Measurements from ENCODE around the gene TIMM44.

TIMM44 gene

DNA sequence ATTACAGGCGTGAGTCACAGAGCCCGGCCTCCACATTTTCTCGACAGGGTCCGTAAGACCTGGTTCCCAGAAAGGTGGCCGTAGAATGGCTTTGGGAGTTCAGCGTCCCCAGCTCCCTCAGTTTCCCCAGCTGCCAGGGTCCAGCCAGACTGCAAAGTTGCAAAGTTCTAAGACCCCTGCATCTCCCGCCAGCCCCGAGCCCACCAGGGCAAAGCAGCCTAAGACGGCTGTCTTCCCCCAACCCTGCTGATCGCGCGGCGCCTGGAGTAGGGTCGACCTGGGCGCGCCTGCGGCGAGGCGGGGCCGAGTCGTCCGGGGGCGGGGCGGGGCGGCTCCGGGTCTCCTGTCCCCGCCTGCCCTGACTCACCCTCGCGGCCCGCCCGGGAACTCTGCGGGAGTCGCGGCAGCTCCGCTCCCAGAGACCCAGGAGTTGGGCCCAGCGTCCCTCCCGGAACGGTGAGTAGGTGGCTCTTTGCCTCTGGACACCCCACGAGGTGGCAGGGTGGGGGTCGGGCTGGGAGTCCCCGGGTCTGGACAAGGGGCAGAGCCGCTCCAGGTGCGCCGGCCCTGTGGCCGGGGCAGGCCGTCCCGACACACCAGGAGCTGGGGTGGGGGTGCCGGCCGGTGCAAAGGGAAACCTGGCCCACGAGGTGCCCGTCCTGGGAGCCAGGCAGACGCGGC is 55.2 kb downstream of the TIMM44 start, which contains the start of gene LRRC8E:
Gene LRRC8E, plus strand, starts transcription at position 366 of the 681 bp plus-strand sequence. CDS start 7,094 bp downstream, outside the sequence.
- peak within 1 kb of the TSS; percentile 71 for H3K4me3 ChIP-seq (ENCODE audit: control insufficient read depth, low read depth, low read length)
- peak; percentile 60 for DNase-seq (ENCODE audit: low read depth)
- TF ChIP-seq, protein P1, sequence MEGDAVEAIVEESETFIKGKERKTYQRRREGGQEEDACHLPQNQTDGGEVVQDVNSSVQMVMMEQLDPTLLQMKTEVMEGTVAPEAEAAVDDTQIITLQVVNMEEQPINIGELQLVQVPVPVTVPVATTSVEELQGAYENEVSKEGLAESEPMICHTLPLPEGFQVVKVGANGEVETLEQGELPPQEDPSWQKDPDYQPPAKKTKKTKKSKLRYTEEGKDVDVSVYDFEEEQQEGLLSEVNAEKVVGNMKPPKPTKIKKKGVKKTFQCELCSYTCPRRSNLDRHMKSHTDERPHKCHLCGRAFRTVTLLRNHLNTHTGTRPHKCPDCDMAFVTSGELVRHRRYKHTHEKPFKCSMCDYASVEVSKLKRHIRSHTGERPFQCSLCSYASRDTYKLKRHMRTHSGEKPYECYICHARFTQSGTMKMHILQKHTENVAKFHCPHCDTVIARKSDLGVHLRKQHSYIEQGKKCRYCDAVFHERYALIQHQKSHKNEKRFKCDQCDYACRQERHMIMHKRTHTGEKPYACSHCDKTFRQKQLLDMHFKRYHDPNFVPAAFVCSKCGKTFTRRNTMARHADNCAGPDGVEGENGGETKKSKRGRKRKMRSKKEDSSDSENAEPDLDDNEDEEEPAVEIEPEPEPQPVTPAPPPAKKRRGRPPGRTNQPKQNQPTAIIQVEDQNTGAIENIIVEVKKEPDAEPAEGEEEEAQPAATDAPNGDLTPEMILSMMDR (conservative IDR thresholded peaks at IDR 0.05; ENCODE audit: control insufficient read depth, insufficient read depth, low read depth, low read length), result no peak

DNA sequence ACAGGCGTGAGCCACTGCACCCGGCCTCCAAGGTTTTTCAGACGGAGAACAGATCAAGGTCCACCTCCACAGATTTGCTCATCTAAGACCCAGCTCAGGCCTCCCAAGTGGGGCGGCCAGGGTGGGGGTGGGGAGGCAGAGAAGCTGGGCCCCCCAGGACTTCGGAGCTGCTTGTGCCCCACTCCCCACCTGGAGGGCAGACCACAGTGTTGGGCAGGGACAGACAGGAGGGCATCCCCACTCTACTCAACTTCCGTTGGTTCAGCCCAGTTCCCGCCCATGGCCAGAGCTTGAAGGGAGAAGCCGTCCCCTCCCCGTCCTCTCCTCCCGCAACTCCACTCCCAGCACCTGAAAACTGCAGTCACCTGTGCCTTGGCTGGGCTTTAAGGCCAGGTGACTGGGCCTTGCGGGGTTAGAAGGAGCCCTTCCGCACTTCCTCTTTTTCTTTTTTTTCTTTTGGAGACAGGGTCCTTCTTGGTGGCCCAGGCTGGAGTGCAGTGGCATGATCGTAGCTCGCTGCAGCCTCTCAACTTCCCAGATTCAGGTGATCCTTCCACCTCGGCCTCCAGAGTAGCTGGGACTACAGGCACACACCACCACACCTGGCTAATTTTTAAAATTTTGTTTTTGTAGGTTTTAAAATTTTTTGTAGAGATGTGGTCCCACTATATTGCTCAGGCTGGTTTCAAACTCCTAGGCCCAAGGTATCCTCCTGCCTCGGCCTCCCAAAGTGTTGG is 55.9 kb downstream of the TIMM44 start:
- H3K4me3 ChIP-seq (ENCODE audit: control insufficient read depth, low read depth, low read length), result no peak overlapping the region
- TF ChIP-seq, protein P1 (conservative IDR thresholded peaks at IDR 0.05; ENCODE audit: control insufficient read depth, insufficient read depth, low read depth, low read length), result no peak
- DNase-seq (ENCODE audit: low read depth), result no peak

DNA sequence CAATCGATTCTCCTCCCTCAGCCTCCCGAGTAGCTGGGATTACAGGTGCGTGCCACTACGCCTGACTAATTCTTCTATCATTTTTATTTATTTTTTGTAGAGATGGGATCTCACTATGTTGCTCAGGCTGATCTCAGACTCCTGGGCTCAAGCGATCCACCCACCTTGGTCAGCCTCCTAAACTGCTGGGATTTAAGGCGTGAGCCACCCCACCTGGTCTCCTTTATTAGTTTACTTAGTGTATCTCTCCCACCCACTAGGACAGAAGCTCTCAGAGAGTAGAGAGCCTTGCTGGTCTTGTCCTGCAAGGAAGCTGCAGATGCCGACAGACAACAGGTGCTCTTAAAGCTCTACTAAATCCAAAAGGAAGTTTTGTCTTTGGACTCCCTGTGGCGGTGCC is 57.6 kb downstream of the TIMM44 start:
- DNase-seq (ENCODE audit: low read depth), result no peak
- no peak overlapping the region for H3K4me3 ChIP-seq (ENCODE audit: control insufficient read depth, low read depth, low read length)
- TF ChIP-seq, protein P1 (conservative IDR thresholded peaks at IDR 0.05; ENCODE audit: control insufficient read depth, insufficient read depth, low read depth, low read length), result no peak

DNA sequence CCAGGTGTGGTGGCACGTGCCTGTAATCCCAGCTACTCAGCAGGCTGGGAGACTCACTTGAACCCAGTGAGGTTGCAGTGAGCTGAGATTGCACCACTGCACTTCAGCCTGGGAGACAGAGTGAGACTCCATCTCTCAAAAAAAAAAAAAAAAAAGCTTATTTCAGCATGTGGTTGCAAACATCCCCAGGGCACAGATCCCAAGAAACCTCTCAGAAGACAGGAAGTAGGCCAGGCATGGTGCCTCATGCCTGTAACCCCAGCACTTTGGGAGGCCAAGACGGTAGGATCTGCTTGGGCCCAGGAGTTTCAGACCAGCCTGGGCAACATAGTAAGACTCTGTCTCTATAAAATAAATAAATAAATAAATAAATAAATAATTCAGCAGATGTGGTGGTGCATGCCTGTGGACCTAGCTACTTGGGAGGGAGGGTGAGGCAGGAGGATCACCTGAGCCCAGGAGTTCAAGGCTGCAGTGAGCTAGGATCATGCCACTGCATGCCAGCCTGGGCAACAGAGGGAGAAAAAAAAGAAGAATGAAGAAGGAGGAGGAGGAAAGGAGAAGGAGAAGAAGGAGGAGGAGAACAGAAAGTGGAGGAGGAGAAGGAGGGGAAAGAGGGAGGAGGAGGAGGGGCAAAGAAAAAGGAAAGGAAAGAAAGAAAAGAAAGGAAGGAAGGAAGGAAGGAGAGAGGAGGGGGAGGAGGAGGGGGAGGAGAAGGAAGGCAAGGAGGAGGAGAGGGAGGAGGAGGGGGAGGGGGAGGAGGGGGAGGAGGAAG is 59.5 kb downstream of the TIMM44 start:
- DNase-seq (ENCODE audit: low read depth), result peak; percentile 47
- no peak overlapping the region for H3K4me3 ChIP-seq (ENCODE audit: control insufficient read depth, low read depth, low read length)
- TF ChIP-seq, protein P1 (conservative IDR thresholded peaks at IDR 0.05; ENCODE audit: control insufficient read depth, insufficient read depth, low read depth, low read length), result no peak

DNA sequence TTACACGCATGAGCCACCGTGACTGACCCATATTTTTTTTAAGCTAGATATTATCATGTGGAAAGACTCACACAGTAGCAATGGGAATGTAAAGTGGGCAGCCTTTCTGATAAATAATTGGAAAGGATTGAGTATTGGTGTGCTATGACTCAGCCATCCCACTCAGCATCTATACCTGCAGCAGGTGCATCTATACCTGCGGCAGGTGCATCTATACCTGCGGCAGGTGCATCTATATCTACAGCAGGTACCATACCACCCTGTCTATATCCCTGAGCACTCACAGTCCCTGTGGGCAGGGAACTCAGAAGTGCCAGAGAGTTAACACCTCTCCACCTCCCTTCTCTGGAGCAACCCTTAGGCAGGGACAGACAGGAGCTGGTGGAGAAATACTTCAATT is 60.4 kb downstream of the TIMM44 start:
- TF ChIP-seq, protein P1 (conservative IDR thresholded peaks at IDR 0.05; ENCODE audit: control insufficient read depth, insufficient read depth, low read depth, low read length), result no peak
- DNase-seq (ENCODE audit: low read depth), result no peak
- no peak overlapping the region for H3K4me3 ChIP-seq (ENCODE audit: control insufficient read depth, low read depth, low read length)

DNA sequence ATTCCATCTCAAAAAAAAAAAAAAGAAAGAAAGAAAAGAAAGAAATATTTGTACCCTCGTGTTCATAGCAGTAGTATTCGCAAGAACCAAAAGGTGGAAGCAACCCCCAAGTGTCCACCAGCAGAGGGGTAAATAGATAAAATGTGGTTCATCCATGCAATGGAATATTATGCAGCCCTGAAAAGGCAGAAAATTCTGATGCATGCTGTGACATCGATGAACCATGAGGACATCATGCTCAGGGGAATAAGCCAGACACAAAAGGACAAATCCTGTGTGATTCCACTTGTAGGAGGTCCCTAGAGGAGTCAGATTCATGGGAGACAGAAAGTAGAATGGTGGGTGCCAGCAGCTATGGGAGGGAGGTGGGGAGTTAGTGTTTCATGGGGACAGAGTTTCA is 61.6 kb downstream of the TIMM44 start:
- TF ChIP-seq, protein P1 (conservative IDR thresholded peaks at IDR 0.05; ENCODE audit: control insufficient read depth, insufficient read depth, low read depth, low read length), result no peak
- no peak overlapping the region for H3K4me3 ChIP-seq (ENCODE audit: control insufficient read depth, low read depth, low read length)
- no peak for DNase-seq (ENCODE audit: low read depth)
